IPS-18c (cell line): ENCODE measurements around the gene SPRY1.

Source experiments
- H3K4me3 ChIP-seq: 2 replicates; pipeline ENCODE4 v1.7.0; 2013; ENCODE audit warnings: low read depth, mild to moderate bottlenecking, low read length, moderate library complexity; ENCODE audit not compliant: insufficient read depth
- H3K9me3 ChIP-seq: one replicate; pipeline ENCODE4 v1.6.1; 2013; ENCODE audit warnings: mild to moderate bottlenecking, low read length, moderate library complexity; ENCODE audit not compliant: control insufficient read depth, insufficient read depth

SPRY1 gene

GRCh38 chr4:123452616-123453015 lies 56.0 kb downstream of the SPRY1 start:
- Histone ChIP-seq H3K4me3 (no peak overlapping the region), H3K9me3 (no peaks in the 10 kb centered on the region)

- H3K4me3 ChIP-seq = no peak overlapping the region
Observed at GRCh38 chr4:123453061-123453680, 56.6 kb downstream of the SPRY1 start.

More at GRCh38 chr4:123453061-123453680, 56.6 kb downstream of the SPRY1 start:
- no peaks in the 10 kb centered on the region for H3K9me3 ChIP-seq
